RKO (cell line): ENCODE data around the gene RNF114.
"Not testable (repeated sequence)": the region's sequence is repeated elsewhere in the genome, so short reads cannot be mapped to it uniquely, and the experiment has no call there.

Source experiments
- DNase-seq: peaks from one replicate; pipeline ENCODE4 v3.0.0-alpha.2; 2016; ENCODE audit warnings: low spot score

RNF114 gene, protein sequence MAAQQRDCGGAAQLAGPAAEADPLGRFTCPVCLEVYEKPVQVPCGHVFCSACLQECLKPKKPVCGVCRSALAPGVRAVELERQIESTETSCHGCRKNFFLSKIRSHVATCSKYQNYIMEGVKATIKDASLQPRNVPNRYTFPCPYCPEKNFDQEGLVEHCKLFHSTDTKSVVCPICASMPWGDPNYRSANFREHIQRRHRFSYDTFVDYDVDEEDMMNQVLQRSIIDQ

DNA sequence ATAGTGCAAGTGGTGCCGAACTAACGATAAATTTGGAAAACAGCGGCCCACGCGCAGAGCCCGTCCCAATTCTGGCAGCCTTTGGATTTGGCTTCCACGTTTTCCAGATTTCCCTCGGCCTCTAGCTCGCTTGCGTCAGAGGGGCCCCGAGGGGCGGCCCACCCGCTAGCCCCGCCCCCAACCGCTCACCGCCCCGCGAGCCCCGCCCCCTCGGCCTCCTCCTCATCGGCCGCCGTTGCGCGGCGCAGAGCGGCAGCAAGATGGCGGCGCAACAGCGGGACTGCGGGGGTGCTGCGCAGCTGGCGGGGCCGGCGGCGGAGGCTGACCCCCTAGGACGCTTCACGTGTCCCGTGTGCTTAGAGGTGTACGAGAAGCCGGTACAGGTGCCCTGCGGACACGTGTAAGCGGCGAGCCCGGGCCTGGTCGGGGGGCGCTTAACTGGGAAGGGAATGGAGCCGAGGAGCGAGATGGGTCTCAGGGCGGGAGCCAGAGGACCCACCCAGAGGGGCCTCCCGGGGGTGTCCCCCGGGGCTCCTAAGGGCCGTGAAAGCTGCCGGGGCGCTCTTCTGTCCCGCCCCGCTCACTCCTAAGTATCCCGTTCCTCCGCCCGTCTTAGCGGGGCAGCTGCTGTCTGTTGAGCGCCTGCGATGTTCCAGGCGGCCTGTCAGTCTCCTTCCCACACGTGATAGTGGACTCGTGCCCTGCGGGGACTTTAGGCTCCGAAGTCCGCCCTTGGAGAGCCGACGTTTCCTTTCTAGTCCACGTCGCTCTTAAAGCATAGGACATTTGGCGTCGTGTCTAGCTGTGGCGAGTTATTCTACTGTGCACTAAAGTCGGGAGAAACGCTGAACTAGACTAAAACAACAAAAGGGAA lies at the start of gene RNF114:
RNF114 (plus strand) TSS at position 245 of the 874 bp plus-strand sequence; CDS start at position 261, 16 bp downstream.
- DNase-seq, result peak; percentile 95

DNA sequence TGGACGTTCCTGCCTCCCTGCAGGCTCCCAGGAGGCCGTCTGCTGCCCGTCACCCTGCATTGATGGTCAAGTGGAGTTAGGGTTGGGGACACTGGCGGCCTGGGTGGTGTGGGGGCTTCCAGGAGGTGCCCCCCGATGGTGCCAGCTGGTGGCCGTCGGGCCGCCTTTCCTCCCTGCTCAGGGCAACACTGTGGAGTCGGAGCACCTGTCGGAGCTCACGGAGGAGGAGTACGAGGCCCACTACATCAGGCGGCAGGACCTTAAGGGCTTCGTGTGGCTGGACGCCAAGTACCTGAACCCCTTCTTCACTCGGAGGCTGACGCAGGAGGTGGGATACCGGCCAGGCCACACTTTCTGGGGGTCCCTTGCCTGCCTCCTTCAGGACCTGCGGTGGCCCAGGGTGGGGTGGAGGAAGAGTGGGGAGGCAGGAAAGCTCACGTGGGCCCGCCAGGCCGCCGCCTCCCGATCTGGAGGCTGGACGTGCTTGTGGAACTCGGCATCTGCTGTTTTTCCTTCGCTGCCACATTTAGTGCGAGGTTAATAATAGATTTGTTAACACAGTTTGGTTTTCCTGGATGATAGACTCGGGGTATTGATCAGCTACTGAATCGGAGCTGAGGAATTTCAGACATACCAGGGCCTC lies 49.5 kb upstream of the RNF114 start:
- DNase-seq, result no peak

DNA sequence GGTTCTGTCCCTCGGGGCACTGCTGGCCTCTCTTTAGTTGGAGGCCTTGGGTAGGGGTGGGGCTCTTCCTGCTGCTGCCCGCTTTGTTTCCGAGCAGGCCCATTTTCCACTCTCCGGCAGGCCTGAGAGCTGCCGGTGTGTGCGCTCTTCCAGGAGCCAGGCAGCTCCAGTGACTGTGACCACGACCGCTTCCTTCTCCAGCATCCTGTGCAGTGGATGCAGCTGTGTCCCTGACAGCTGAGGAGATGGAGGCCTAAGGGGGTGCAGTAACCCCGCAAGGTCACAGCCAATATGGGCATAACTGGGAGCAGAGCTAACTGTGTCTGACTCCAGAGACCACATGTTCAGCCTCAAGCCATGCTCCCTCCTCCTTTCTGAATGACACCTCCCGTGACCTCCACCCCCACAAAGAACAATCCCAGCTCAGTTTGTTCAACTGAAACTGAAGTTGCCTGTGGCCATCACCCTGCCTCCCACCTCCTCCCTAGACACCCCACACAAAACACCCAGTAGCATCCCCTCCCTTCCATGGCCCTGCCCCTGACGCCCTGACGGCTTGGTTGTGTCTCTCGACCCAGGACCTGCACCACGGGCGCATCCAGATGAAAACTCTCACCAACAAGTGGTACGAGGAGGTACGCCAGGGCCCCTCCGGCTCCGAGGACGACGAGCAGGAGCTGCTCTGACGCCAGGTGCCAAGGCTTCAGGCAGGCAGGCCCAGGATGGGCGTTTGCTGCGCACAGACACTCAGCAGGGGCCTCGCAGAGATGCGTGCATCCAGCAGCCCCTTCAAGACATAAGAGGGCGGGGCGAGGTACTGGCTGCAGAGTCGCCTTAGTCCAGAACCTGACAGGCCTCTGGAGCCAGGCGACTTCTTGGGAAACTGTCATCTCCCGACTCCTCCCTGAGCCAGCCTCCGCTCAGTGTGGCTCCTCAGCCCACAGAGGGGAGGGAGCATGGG lies 48.7 kb upstream of the RNF114 start:
- no peak for DNase-seq

DNA sequence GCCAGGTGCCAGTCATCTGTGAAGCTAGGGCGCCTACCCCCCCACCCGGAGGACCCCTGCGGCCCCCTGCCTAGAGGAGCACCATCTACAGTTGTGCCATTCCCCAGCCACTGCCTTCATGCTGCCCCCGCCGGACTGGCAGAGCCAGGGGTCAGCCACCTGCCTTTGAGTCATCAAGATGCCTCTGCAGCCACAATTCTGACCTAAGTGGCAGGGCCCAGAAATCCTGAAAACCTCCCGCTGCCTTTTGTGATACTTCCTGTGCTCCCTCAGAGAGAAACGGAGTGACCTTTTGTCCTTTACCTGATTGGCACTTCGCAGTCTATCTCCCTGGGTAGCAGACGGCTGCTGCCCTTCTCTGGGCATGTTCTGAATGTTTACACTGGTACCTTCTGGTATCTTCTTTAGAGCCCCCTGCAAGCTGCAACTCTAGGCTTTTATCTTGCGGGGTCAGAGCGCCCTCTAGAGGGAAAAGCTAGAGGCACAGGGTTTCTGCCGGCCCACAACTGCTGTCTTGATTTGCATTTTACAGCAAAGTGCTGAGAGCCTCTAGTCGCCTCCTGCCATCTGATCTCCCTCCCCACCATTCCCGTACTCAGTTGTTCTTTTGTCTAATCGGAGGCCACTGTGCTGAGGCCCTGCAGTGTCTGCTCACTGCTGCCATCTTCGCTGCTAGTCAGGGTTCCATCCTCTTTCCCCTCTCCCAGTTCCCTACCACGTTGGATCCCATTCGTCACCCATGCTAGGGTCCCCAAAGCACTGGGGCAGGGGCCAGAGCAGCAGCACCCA lies 47.8 kb upstream of the RNF114 start:
- peak; percentile 60 for DNase-seq

DNA sequence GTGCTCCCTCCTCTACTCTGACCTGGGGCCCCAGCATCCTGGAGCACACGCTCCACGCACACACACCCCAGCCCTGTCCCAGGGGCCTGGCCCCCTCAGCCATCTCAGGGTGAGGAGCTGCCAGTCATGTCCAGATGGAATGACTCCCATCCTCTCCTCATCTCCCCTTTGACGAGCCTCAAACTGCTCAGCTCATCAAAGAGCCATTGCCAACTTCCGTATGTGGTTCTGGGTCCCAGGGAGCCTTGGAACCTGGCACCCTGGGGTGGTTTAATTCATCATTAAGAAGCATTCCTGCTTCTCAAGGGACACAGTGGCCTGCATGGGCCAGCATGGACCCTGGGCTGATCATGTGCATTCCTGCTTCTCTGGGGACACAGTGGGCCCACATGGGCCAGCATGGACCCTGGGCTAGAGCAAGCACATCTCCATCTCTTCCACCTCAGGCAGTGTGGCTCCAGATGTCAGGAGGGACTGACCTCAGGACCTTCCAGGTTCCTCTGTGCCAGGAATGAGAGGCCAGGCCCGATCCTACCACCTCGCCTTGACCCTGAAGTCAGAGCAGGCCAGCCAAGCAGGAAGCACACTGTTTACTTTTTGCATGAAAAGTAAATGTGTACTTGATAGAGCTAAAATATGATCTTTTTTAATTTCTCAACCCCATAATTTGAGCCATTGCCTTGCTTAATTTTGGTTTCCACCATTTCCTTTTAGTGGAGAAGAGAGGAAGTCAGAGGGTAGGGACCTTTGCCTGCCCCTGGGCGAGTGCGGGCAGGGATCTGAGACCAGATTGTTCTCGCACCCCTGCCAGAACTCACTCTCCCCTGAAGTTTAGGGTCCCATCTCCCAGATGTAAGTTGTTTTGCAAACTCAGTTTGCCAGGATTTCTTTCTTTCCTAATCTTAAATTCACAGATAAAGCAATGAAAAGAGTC lies 46.9 kb upstream of the RNF114 start:
- no peak for DNase-seq

DNA sequence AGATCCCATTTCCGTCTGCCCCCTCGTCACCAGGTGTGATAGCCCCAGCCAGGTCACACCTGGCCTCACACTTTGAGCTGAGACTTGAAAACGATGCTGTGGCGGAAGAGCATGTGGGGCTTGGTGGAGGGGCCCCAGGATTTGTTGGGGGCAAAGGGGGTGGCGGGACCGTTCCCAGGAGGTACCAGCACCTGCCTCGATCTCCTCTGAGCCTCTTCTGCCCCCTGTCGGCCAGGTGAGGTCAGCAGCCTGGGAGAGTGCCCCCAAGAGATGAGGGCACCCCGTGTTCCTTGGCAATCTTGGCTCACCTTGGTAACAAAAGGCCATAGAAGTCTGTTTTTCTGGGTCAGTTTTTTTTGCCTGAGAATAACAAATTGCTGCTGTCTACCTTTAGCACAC lies 46.3 kb upstream of the RNF114 start:
- DNase-seq, result no peak

DNA sequence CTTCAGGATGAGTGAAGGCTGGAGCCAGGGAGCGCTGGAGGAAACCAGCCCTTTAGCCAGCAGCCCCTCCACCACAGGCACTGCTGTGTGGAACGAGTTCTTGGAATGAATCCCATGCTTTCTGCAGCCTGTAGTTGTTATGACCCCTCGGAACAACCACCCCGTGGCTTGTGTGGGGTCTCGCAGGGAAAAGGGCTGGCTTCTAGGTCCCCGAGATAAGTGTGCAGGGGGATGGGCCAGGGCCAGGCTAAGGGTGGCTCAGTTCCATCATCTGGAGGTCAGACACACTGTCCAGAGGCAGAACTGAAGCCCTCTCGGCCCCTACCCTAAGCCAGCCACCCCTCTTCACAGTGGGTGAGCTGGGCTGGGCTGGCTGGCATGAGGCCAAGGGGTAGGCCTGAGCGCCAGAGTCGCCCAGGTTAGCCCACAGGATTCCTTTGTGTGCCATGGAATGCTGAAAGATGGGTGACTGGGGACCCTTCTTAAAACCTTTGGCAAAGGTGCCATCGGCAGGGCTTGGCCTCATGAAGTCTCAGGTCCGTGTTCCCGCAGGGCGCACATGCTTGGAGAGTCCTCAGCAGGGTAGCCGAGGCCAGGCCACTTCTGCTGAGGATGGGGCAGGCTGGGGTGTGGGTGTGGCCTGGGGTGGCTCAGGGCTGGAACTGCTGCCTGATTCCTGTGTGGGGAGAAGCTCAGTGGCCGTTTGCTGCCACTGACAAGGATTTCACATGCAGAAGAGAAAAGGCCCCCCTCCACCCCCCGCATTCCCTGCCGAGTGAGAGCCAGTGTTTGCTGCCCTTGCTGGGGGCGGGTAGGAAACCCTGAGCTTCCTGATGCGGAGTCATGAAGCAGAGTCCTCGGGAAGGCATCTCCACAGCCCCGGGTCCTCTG lies 45.5 kb upstream of the RNF114 start:
- DNase-seq, result no peak

DNA sequence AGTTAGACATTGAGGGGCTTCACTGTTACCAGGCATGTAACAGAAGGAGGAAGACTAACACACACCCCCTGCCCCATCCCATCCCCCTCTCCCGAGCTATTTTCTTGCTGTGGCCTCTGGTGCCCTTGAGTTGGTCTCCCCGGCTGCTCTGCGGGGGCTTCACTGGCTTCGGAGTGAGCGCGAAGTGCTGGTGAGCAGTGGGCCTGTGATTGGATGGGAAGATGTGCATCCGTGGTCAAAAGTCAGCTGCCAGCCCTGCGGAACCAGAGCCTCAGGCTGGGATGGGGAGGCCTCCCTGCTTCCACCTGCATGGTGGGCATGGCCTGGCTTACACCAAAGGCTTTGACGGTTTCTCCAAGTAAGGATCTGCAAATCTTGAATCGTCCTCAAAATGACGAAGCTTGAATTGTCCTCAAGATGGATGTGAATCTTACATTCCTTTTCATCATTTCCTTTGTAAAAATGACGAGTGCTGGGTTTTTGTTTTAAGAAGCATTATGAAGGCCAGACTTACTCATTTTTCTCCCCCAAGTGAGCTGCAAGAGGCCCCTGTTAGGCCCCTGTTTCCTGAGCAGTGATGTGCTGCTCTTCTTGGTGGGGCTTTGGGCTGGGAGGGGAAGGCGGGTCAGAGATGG lies 44.6 kb upstream of the RNF114 start:
- no peak for DNase-seq

DNA sequence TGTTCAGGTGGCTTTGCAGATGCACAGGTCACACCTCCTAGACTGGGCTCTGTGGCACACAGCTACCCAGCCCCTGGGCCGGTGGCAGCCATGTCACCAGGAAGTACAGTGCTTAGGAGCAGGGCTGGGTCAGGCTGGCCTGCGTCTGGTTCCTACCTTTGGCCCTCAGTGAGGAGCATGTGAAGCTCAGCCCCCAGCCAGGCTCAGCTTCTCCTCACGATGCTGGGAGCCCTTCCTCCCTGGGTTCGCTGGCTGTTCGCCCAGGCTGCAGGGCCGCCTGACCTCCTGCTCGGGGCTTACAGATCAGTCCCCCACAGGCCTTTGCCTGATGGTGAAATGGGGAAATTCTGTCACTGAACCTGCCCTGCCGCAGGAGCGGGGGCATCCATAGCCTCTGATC lies 43.9 kb upstream of the RNF114 start:
- no peak for DNase-seq

DNA sequence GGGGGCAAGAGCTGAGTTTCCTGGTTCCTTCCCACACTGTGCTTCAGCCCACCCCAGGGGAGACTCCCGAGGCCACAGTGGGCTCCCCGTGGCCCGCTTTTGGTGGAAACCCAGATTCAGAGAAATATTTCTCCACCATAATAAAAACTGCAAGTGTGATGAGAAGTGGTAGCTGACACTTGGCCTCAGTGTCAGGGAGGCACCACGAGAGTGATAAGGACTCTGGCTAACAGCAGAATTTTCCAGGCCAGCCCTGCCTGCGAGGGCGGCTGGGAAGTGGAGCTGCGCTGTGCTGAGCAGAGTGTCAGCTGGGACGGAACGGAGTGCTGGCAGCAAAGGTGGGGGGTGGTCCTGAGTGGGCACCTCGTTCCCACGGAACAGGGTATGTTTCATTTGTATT lies 43.4 kb upstream of the RNF114 start:
- DNase-seq, result no peak

DNA sequence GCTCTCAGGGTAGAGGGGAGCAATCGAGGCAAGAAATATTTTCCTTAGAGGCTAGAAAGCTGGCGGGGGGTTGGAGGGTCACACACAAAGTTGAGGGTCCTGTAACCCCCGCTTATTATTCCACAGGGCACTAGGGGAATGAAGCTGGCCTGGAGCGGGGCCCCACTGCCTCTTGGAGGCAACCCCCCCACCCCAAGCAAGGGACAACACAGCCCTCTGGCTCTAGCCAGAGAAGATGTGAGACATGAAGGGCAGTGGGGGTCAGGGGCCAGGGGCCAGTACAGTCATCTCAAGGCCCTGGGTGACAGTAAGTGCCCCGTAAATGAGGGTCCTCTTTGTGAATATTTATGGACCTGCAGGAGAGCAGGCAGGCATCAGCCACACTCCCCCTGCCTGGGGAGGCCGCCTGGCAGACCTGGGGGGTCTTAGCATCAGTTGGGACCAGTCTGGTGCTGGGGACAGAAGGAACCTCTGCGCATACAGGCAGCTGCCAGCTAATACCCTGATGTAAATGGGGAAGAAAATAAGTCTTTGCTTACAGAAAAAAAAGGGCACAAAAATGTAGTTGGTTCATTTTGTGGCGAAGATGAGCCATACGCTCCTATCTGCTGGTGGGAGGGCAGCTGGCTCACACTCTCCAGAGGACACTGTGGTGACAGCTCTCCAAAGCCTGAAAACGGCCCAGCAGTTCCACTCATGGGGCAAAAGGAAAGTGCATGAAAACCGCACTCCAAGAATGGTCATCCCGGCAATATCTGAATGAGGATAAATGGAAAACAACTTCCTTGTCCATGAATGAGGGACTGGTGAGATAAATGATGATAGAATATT lies 42.7 kb upstream of the RNF114 start:
- no peak for DNase-seq

DNA sequence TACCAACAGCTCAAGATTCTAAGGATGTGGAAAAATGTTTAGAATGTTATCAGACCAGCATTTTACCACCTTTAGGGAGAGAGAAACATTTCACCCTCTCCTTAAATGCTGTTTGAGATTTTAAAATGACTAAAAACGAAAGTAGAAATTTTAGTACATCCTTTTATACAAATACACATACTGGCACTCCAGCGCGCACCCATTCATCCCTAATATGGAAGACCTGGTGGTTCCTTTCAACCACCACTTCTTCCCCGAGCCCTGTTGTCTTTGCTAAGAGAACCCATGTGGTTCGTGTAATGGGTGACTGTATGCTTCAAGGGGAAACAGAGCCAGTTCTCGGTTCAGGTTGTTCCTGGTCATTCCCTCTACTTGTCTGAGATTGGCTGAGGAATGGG lies 42.1 kb upstream of the RNF114 start:
- no peak for DNase-seq

DNA sequence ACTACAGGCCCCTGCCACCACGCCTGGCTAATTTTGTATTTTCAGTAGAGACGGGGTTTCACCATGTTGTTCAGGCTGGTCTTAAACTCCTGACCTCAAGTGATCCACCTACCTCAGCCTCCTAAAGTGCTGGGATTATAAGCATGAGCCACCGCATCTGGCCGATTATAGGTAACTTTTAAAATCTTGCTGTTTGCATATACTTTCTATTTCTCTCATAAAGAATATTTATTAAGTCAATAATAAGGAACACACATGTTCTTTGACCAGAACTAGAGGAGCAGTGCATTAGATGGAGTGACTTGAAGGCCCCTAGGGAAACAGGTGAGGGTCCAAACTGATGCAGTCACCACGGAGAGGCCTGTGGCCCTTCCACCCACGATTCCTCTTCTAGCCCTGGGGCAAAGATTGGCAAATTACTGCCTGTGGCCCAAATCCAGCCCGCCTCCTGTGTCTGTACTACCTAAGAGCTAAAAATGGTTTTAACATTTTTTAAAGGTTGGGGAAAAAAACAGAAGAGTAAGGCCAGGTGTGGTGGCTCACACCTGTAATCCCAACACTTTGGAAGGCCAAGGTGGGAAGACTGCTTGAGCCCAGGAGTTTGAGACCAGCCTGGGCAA lies 40.6 kb upstream of the RNF114 start:
- not testable (repeated sequence) for DNase-seq

DNA sequence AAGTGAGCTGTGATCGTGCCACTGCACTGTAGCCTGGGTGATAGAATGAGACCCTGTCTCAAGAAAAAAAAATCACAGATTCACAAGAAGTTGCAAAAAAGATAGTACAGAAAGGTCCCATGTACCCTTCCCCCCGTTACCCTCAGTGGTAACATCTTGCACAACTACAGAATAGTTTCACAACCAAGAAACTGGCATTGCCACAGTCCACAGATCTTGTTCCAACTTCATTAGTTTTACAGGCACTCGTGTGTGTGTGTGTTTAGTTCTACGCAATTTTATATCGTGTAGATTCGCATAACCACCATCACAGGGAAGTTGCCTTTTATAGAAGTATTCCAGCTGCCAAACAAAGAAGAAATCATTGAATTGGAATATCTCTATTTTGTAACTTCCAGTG lies 40.0 kb upstream of the RNF114 start:
- no peak for DNase-seq

DNA sequence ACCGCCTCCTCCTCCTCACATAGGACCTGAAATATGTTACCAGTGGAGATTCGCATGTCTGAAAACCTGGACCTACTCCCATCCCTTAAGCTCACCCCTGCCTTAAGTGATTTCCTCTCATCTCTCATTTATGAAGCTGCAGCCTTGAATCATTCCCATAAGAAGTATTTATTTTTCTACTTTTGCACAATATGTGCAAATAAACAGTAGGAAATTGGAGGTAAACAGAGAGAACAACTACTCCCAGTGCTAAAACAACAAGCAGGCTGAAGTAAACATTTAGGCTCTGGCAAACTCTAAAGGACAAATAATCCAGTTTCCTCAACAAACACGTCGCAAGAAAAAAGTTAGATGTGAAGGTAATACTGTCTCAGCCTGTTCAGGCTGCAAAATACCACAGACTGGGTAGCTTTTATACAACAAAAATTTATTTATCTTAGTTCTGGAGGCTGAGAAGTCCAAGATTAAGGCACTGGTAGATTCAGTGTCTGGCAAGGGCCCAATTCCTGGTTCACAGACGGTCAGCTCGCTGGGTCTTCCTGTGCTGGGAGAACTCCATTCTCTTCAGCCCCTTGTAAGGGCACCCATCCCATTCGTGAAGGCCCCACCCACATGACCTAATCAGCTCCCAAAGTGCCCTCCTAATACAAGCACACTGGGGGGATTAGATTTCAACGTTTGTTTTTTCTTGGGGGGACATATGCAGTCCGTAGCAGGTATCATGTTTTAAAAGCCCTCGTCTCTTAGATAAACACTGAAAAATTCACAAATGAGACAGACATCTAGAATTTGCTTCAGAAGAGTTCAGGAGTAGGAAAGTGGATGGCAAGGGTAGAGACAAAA lies 36.4 kb upstream of the RNF114 start:
- DNase-seq, result no peak

DNA sequence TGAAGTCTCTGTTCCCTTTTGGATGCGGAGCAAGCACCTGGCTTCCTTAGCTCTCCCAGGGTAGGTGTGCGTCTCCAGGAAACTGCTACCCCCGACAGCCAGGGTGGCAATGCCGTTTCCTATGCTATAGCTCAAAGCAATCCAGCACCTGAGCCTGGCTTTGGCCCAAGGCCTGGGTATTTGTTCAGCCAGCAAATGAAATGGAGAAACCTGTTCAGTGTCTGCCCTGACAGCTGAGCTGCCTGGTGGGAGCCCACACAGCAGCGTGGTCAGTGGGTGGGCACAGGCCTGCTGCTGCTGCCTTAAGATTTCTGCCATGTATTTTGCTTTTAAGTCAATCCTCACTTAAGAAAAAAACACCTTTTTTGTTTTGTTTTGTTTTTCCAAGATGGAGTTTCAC lies 34.6 kb upstream of the RNF114 start:
- DNase-seq, result no peak
